Measurements from ENCODE around the gene MAT1A.
"Not testable (repeated sequence)": the region's sequence is repeated elsewhere in the genome, so short reads cannot be mapped to it uniquely, and the experiment has no call there.

- not testable (repeated sequence) for TF ChIP-seq CTCF (IDR thresholded peaks at IDR 0.05 in 8 of 11, conservative IDR thresholded peaks at IDR 0.05 in 3 of 11); POLR2A (IDR thresholded peaks at IDR 0.05)
Measured at GRCh38 chr10:80305989-80306388, 16.5 kb upstream of the MAT1A start.
